Measurements from ENCODE around the gene KCNH4. TPM values are rescaled to one million over a fixed set of nuclear protein-coding genes. Genes with fewer than 3 reads are reported as not detected.

Gene KCNH4
- total RNA-seq, 1 experiment from 2014 or later: not detected

DNA sequence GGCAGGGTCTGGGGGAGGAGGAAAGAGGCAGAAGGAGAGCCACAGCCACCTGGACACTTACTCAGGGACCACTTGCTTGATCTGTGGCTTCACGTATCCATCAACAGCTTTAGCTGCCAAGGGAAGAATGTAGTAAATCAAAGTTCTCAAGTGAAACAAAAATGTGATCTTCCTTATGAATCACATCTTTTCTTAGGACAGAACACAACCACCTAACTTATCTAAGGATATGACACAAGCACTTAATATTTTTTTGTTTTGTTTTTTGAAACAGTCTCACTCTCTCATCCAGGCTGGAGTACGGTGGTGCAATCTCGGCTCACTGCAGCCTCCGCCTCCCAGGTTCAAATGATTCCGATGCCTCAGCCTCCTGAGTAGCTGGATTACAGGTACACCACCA, 21.8 kb upstream of the KCNH4 start:
- H3K27ac ChIP-seq (ENCODE audit: low read depth, low read length): no peak overlapping the region
- H2AFZ ChIP-seq (ENCODE audit: low read depth, low read length, poor library complexity, severe bottlenecking): no peak overlapping the region
- H3K27me3 ChIP-seq (ENCODE audit: insufficient read depth, low read length): no peaks in the 10 kb centered on the region
- BruUV-seq (replicated peaks): no TSS peak
- no peaks in the 10 kb centered on the region for H3K4me1 ChIP-seq (ENCODE audit: control insufficient read depth in 1 of 2, insufficient read depth in 2 of 2, low read length in 2 of 2)
- ChIA-PET RAD21 (ENCODE audit: low non-redundant PET in 1 of 2, low total read pairs in 2 of 2, uncharacterized antibody in 2 of 2, unreplicated experiment in 2 of 2) (no interaction called here), POLR2A (no interaction called here), CTCF (no interaction called here)
- DNase-seq (ENCODE audit: low read depth, low spot score): no peak
- H3K4me2 ChIP-seq (ENCODE audit: low read length): no peak overlapping the region
- no peak overlapping the region for H3K9ac ChIP-seq (ENCODE audit: low read length)
- ATAC-seq: no peak
- H3K9me2 ChIP-seq (ENCODE audit: insufficient read depth): no peaks in the 10 kb centered on the region
- no peak for TF ChIP-seq SIN3A (IDR thresholded peaks at IDR 0.05; ENCODE audit: low read depth)
- no peak for TF ChIP-seq ELF1 (IDR thresholded peaks at IDR 0.05; ENCODE audit: borderline replicate concordance, low read depth)
- H3K4me3 ChIP-seq (replicated peaks in 1 of 2; ENCODE audit: low read depth in 1 of 2, low read length in 2 of 2): no peak overlapping the region
- intact Hi-C loops (cut with micrococcal nuclease): no loop called here
- no peaks in the 10 kb centered on the region for H3K36me3 ChIP-seq (ENCODE audit: control insufficient read depth in 1 of 2, insufficient read depth in 2 of 2, low read length in 2 of 2)
- H3K9me3 ChIP-seq (ENCODE audit: control insufficient read depth in 1 of 2, insufficient read depth in 1 of 2, low read depth in 1 of 2, low read length in 2 of 2): no peaks in the 10 kb centered on the region
- no peaks in the 10 kb centered on the region for H3K79me2 ChIP-seq (ENCODE audit: insufficient read depth, low read length)
- H4K20me1 ChIP-seq (ENCODE audit: insufficient read depth): no peaks in the 10 kb centered on the region

GRCh38 chr17:42202159-42202558, 21.2 kb upstream of the KCNH4 start:
- H3K27ac ChIP-seq (ENCODE audit: low read depth, low read length): no peak overlapping the region
- ATAC-seq (no peak), DNase-seq (ENCODE audit: low read depth, low spot score) (no peak)
- no peak for TF ChIP-seq POLR2AphosphoS5 (IDR thresholded peaks at IDR 0.05; ENCODE audit: low read depth, low read length)
- no peak for TF ChIP-seq EGR1 (IDR thresholded peaks at IDR 0.05; ENCODE audit: low read depth)
- no peak for TF ChIP-seq CEBPB (IDR thresholded peaks at IDR 0.05; ENCODE audit: low read depth)
- TF ChIP-seq EZH2 (IDR thresholded peaks at IDR 0.05): no peak
- no peak for TF ChIP-seq SRF (IDR thresholded peaks at IDR 0.05; ENCODE audit: low read depth)
- no peak for TF ChIP-seq JUND (IDR thresholded peaks at IDR 0.05)
- no peak for TF ChIP-seq SIN3A (IDR thresholded peaks at IDR 0.05; ENCODE audit: low read depth)
- no peak for TF ChIP-seq FOSL1 (IDR thresholded peaks at IDR 0.05; ENCODE audit: low read depth)
- TF ChIP-seq RAD21 (IDR thresholded peaks at IDR 0.05; ENCODE audit: low read depth): no peak
- TF ChIP-seq SP1 (IDR thresholded peaks at IDR 0.05; ENCODE audit: low read depth): no peak
- TF ChIP-seq CBX3 (IDR thresholded peaks at IDR 0.05; ENCODE audit: low read depth): no peak
- no peak for TF ChIP-seq ELF1 (IDR thresholded peaks at IDR 0.05; ENCODE audit: borderline replicate concordance, low read depth)
- TF ChIP-seq YY1 (IDR thresholded peaks at IDR 0.05; ENCODE audit: extremely low read depth, insufficient replicate concordance, low read depth, low read length): no peak
- TF ChIP-seq, protein P1, sequence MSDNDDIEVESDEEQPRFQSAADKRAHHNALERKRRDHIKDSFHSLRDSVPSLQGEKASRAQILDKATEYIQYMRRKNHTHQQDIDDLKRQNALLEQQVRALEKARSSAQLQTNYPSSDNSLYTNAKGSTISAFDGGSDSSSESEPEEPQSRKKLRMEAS (IDR thresholded peaks at IDR 0.05): no peak
- TF ChIP-seq, protein P2, sequence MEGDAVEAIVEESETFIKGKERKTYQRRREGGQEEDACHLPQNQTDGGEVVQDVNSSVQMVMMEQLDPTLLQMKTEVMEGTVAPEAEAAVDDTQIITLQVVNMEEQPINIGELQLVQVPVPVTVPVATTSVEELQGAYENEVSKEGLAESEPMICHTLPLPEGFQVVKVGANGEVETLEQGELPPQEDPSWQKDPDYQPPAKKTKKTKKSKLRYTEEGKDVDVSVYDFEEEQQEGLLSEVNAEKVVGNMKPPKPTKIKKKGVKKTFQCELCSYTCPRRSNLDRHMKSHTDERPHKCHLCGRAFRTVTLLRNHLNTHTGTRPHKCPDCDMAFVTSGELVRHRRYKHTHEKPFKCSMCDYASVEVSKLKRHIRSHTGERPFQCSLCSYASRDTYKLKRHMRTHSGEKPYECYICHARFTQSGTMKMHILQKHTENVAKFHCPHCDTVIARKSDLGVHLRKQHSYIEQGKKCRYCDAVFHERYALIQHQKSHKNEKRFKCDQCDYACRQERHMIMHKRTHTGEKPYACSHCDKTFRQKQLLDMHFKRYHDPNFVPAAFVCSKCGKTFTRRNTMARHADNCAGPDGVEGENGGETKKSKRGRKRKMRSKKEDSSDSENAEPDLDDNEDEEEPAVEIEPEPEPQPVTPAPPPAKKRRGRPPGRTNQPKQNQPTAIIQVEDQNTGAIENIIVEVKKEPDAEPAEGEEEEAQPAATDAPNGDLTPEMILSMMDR (IDR thresholded peaks at IDR 0.05 in 2 of 3, conservative IDR thresholded peaks at IDR 0.05 in 1 of 3; ENCODE audit: borderline replicate concordance in 1 of 3, insufficient read depth in 1 of 3, low read depth in 2 of 3, low read length in 2 of 3): no peak
- no peaks in the 10 kb centered on the region for H3K9me2 ChIP-seq (ENCODE audit: insufficient read depth)
- POLR2A ChIA-PET: no interaction called here
- CTCF ChIA-PET: no interaction called here
- H3K4me3 ChIP-seq (replicated peaks in 1 of 2; ENCODE audit: low read depth in 1 of 2, low read length in 2 of 2): no peak overlapping the region
- H3K4me1 ChIP-seq (ENCODE audit: control insufficient read depth in 1 of 2, insufficient read depth in 2 of 2, low read length in 2 of 2): no peaks in the 10 kb centered on the region
- H3K4me2 ChIP-seq (ENCODE audit: low read length): no peak overlapping the region
- no peak overlapping the region for H2AFZ ChIP-seq (ENCODE audit: low read depth, low read length, poor library complexity, severe bottlenecking)
- RAD21 ChIA-PET (ENCODE audit: low non-redundant PET in 1 of 2, low total read pairs in 2 of 2, uncharacterized antibody in 2 of 2, unreplicated experiment in 2 of 2): no interaction called here
- no TSS peak for BruUV-seq (replicated peaks)
- no peaks in the 10 kb centered on the region for H3K27me3 ChIP-seq (ENCODE audit: insufficient read depth, low read length)
- H4K20me1 ChIP-seq (ENCODE audit: insufficient read depth): no peaks in the 10 kb centered on the region
- no peaks in the 10 kb centered on the region for H3K9me3 ChIP-seq (ENCODE audit: control insufficient read depth in 1 of 2, insufficient read depth in 1 of 2, low read depth in 1 of 2, low read length in 2 of 2)
- H3K9ac ChIP-seq (ENCODE audit: low read length): no peak overlapping the region
- no peaks in the 10 kb centered on the region for H3K36me3 ChIP-seq (ENCODE audit: control insufficient read depth in 1 of 2, insufficient read depth in 2 of 2, low read length in 2 of 2)
- H3K79me2 ChIP-seq (ENCODE audit: insufficient read depth, low read length): no peaks in the 10 kb centered on the region
- intact Hi-C loops (cut with micrococcal nuclease): no loop called here

Data from HCT116 (cell line).